T-helper 2 cell treated with Interferon-gamma antibody and Interleukin-4, amounts not matched to agents 5 μg/mL and 100 μg/mL, for 36 hours (primary cell): ENCODE measurements around the gene INF2.

Source experiments
- DNase-seq: peaks from one replicate; pipeline ENCODE4 v3.0.0; 2021; ENCODE audit warnings: low spot score
- H3K27ac Mint-ChIP-seq: one replicate; pipeline ENCODE4 v1.8.0; 2021; ENCODE audit warnings: mild to moderate bottlenecking, mixed read lengths
- H3K27me3 Mint-ChIP-seq: one replicate; pipeline ENCODE4 v1.8.0; 2021; ENCODE audit warnings: low read depth, mixed read lengths
- H3K36me3 Mint-ChIP-seq: one replicate; pipeline ENCODE4 v1.8.0; 2021; ENCODE audit warnings: low read depth, mixed read lengths
- H3K4me1 Mint-ChIP-seq: one replicate; pipeline ENCODE4 v1.8.0; 2021; ENCODE audit warnings: low read depth, mixed read lengths
- H3K4me3 Mint-ChIP-seq: one replicate; pipeline ENCODE4 v1.8.0; 2022; ENCODE audit warnings: mild to moderate bottlenecking, moderate library complexity, mixed read lengths
- H3K9me3 Mint-ChIP-seq: one replicate; pipeline ENCODE4 v1.8.0; 2021; ENCODE audit warnings: mixed read lengths

The INF2 gene

GRCh38 chr14:104689109-104689880 lies at the start of gene INF2:
INF2 (plus strand) TSS chr14:104689618; CDS start chr14:104701366, 11,748 bp downstream.
- no peaks in the 10 kb centered on the region for H3K9me3 Mint-ChIP-seq

GRCh38 chr14:104639885-104640548 lies 49.4 kb upstream of the INF2 start:
- Mint-ChIP-seq H3K4me1 (no peaks in the 10 kb centered on the region), H3K27me3 (no peaks in the 10 kb centered on the region), H3K27ac (no peak overlapping the region), H3K4me3 (no peak overlapping the region), H3K9me3 (peaks cover under 1% of the 10 kb centered on the region), H3K36me3 (no peaks in the 10 kb centered on the region)
- DNase-seq: peak; percentile 23

More at GRCh38 chr14:104689109-104689880, at the start of gene INF2:
- Mint-ChIP-seq H3K4me3 (peak within 1 kb of the TSS; percentile 81), H3K36me3 (peaks cover 12% of the 10 kb centered on the region), H3K27me3 (no peaks in the 10 kb centered on the region), H3K4me1 (peaks cover 35% of the 10 kb centered on the region), H3K27ac (no peak within 1 kb of the TSS)
- peak; percentile 41 for DNase-seq

DNA sequence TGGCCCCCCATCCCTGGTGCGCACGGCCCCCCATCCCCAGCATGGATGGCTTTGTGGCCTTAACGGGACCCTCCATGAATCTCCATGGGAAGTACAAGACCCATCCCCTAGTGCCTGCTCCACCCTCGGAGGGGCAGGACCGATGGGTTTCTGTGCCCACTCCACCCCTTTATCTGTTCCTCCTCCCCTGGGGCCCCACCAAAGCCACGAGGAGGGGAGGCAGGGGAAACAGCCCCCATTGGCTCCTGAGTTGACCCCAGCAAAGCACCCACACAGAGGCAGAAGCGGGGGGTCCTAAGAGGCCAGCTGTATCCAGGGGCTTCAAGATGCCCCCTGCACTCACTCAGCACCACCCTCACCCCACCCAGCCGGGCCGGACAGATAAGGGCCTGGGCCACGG lies 48.7 kb upstream of the INF2 start:
- DNase-seq: no peak
- no peaks in the 10 kb centered on the region for H3K27me3 Mint-ChIP-seq
- no peak overlapping the region for H3K27ac Mint-ChIP-seq
- no peaks in the 10 kb centered on the region for H3K4me1 Mint-ChIP-seq
- H3K4me3 Mint-ChIP-seq: no peak overlapping the region
- H3K36me3 Mint-ChIP-seq: no peaks in the 10 kb centered on the region
- peaks cover 4% of the 10 kb centered on the region for H3K9me3 Mint-ChIP-seq

- H3K4me3 Mint-ChIP-seq: no peak overlapping the region
- H3K4me1 Mint-ChIP-seq: no peaks in the 10 kb centered on the region
- no peak for DNase-seq
- no peaks in the 10 kb centered on the region for H3K36me3 Mint-ChIP-seq
- H3K27me3 Mint-ChIP-seq: no peaks in the 10 kb centered on the region
- H3K27ac Mint-ChIP-seq: no peak overlapping the region
- H3K9me3 Mint-ChIP-seq: peaks cover 4% of the 10 kb centered on the region
These were observed 47.5 kb upstream of the INF2 start for GRCh38 chr14:104641753-104642539.

GRCh38 chr14:104642540-104642868 lies 46.9 kb upstream of the INF2 start:
- H3K4me3 Mint-ChIP-seq: no peak overlapping the region
- H3K4me1 Mint-ChIP-seq: no peaks in the 10 kb centered on the region

GRCh38 chr14:104643306-104643705 lies 46.1 kb upstream of the INF2 start:
- H3K27ac Mint-ChIP-seq: no peak overlapping the region
- H3K4me1 Mint-ChIP-seq: no peaks in the 10 kb centered on the region
- no peaks in the 10 kb centered on the region for H3K36me3 Mint-ChIP-seq
- DNase-seq: no peak
- no peak overlapping the region for H3K4me3 Mint-ChIP-seq
- H3K27me3 Mint-ChIP-seq: no peaks in the 10 kb centered on the region
- H3K9me3 Mint-ChIP-seq: peaks cover 4% of the 10 kb centered on the region

More at GRCh38 chr14:104642540-104642868, 46.9 kb upstream of the INF2 start:
- H3K36me3 Mint-ChIP-seq: no peaks in the 10 kb centered on the region
- H3K27me3 Mint-ChIP-seq: no peaks in the 10 kb centered on the region
- no peak for DNase-seq
- H3K27ac Mint-ChIP-seq: no peak overlapping the region
- peaks cover 4% of the 10 kb centered on the region for H3K9me3 Mint-ChIP-seq

DNA sequence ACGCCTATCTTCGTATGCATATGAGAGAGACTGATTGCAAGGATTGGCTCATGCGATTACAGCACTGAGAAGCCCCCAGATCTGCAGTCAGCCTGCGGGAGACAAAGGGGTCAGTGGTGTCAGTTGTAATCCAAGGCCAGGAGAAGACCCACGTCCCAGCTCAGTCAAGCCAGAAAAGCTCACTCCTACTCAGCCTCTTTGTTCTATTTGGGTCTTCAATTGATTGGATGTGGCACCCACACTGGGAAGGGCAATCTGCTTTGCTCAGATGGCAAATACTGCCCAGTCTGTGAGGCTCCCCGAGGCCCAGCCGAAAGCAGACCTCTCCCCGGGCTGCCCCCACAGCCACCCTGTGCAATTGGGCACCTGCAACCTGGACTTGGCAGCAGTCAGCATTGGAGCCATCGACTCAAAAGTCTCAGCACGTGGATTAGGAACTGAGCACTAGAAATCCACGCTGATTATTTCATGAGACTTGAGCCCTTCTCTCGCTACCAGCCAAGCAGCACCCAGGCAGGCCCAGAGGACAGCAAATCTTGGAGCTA lies 45.3 kb upstream of the INF2 start:
- Mint-ChIP-seq H3K4me3 (no peak overlapping the region), H3K9me3 (peaks cover 4% of the 10 kb centered on the region), H3K4me1 (no peaks in the 10 kb centered on the region), H3K27ac (no peak overlapping the region), H3K36me3 (no peaks in the 10 kb centered on the region), H3K27me3 (peaks cover under 1% of the 10 kb centered on the region)
- no peak for DNase-seq

- Mint-ChIP-seq H3K4me3 (no peak overlapping the region), H3K36me3 (no peaks in the 10 kb centered on the region), H3K27ac (no peak overlapping the region), H3K9me3 (peaks cover 4% of the 10 kb centered on the region), H3K4me1 (no peaks in the 10 kb centered on the region), H3K27me3 (peaks cover 5% of the 10 kb centered on the region)
- no peak for DNase-seq
These were observed 44.6 kb upstream of the INF2 start for GRCh38 chr14:104644656-104645378.

DNA sequence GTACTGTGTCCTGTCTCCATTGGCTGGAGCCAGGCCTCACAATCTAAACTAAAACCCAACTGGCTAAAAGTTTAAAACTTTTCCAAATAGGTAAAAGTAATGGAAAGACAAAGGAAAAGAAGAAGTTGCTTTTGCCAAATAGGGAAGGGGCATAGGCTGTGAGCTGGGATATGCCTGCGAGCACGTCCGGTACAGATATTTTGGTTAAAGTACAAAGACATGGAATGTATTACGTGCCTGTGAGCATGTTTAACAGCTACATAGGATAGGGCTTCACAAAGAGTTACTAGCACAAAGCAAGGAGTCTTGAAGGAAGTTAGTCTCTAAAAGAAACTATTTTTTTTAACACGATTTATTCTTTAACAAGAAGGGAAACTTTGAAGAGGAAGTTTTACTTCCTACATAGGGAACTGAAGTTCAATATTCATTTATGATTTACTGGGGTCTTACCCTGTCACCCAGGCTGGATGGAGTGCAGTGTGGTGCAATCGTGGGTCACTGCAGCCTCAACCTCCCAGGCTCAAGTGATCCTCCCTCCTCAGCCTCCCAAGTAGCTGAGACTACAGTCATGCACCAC lies 41.9 kb upstream of the INF2 start:
- Mint-ChIP-seq H3K4me1 (no peaks in the 10 kb centered on the region), H3K27ac (no peak overlapping the region), H3K9me3 (peaks cover 9% of the 10 kb centered on the region), H3K27me3 (peaks cover 5% of the 10 kb centered on the region), H3K4me3 (no peak overlapping the region), H3K36me3 (no peaks in the 10 kb centered on the region)
- DNase-seq: no peak

DNA sequence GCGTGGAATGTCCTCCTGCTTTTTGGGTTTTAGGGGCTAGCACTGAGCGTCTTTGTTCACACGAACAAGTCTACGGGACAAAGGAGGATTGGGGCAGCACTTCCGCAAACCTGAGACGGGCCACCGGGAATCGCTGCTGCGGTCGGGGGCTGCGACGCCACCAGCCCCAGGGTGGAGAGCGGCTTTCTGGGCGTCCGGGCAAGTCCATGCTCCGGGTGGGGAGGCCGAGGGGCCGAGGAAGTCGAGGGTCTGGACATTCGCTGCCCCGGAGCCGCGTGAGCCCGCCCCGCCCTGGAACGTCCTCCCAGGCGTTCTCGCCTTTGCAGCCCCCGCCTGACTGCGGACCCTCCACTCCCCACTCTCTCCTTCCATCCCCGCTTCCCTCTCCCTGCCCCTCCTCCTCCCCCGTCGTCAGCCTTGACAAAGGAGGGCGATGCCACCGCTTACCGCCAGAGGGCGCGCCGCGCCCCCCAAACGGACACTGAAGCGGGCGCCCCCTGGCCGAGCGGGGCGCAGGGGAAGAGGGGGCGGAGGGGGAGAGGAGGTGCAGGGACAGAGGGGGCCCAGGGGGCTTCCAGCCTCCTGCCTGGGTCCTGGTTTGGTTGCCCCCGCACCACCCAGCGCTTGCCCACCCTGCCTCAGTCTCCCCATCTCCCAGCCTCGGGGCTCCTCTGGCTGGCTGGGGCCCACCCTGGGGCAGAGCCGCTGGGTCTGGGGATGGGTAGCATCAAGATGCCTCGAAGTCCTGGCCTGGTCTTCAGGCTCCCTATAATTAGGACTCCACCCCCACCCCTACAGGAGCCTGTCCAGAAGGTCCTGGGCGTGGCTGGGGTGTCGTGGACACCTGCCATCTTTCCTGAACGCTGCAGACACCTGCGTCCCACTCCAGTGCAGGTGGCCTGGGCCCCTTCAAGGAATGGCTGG lies 39.1 kb upstream of the INF2 start:
- H3K27ac Mint-ChIP-seq: no peak overlapping the region
- H3K4me1 Mint-ChIP-seq: no peaks in the 10 kb centered on the region
- no peak overlapping the region for H3K4me3 Mint-ChIP-seq
- DNase-seq: peak; percentile 40
- H3K36me3 Mint-ChIP-seq: no peaks in the 10 kb centered on the region
- peaks cover 16% of the 10 kb centered on the region for H3K9me3 Mint-ChIP-seq
- H3K27me3 Mint-ChIP-seq: peaks cover 5% of the 10 kb centered on the region

DNA sequence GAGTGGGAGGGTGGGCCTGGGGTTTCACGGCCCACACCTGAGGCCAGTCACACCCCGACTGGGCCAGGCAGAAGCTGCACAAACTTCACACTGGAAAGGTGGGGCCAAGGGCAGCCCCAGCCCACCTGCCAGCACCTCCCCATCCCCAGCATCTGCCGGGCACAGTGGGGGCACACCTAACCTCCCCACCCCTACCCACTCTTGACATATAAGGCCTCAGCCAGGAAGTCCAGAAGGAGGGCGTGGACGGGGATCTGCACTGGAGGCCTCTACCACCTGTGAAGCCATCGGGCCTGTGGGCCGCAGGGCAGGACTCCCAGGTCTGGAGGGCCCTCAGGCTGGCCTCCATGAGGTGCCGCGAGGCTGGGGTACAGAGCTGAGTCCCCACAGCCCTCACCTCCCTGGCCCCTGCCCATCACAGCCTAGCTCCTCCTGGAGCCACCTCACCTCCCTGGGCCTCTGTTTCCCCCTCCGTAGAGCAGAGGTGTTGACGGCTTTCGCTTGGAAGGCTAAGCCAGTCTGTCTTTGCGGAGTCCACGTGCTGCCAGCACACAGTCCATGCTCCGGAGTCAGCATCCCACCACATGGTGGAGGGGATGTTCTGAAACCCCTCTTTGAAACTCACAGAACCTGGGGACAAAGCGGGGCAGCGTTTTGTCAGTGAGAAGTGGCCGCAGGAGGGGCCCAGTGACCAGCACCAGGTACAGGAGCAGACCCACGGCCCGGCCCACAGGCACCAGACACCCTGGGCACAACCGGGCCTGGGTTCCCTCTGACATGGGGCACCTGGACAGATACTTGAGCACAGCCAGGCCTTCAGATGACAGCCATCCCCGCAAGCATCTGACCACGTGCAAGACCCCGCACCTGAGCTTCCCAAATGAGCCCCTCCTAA lies 38.2 kb upstream of the INF2 start:
- H3K27me3 Mint-ChIP-seq: peaks cover 10% of the 10 kb centered on the region
- H3K4me1 Mint-ChIP-seq: no peaks in the 10 kb centered on the region
- H3K27ac Mint-ChIP-seq: no peak overlapping the region

DNA sequence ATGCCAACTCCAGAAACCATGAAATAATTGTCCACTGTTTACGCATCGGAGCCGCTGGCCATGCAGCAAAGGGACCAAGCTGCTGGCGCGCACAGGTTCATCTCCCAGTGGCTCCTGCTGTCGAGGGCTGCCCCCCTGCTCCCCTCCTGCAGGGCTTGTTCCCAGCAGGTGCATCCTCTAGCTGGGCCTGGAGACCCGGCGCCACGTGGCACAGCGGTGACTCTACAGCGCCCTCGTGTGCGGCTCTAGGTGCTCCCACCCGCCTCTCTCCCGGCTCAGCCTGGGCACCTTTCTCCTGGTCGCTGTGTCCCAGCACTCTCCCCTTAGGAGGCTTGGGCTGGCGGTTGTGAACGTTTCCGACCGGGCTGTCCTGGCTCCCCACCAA lies 37.5 kb upstream of the INF2 start:
- Mint-ChIP-seq H3K4me3 (no peak overlapping the region), H3K4me1 (no peaks in the 10 kb centered on the region), H3K27me3 (peaks cover 10% of the 10 kb centered on the region), H3K9me3 (peaks cover 16% of the 10 kb centered on the region), H3K36me3 (no peaks in the 10 kb centered on the region), H3K27ac (no peak overlapping the region)
- no peak for DNase-seq

More for the DNA sequence above, 38.2 kb upstream of the INF2 start:
- Mint-ChIP-seq H3K9me3 (peaks cover 16% of the 10 kb centered on the region), H3K4me3 (no peak overlapping the region), H3K36me3 (no peaks in the 10 kb centered on the region)
- DNase-seq: no peak
